K562 (cell line): Measurements from ENCODE around the gene AP1S3. TPM values are rescaled to one million over a fixed set of nuclear protein-coding genes. Genes with fewer than 3 reads are reported as not detected.
A peak's percentile ranks its signal among the peaks of the same experiment; 100 is the strongest.

Source experiments
- DNMT1 ChIP-seq: fragments of 450-650 bp; IDR thresholded peaks from 2 replicates; pipeline ENCODE4 v1.6.1; 2016; ENCODE audit warnings: antibody characterized with exemption, mild to moderate bottlenecking
- ETS2 ChIP-seq: IDR thresholded peaks from 2 replicates; pipeline ENCODE4 v1.6.1; 2016; ENCODE audit warnings: borderline replicate concordance, missing genetic modification characterization, mild to moderate bottlenecking, moderate library complexity, missing compliant biosample characterization; ENCODE audit not compliant: poor library complexity, severe bottlenecking
- EWSR1 ChIP-seq: fragments of 450-650 bp; IDR thresholded peaks from 2 replicates; pipeline ENCODE4 v1.6.1; 2018; ENCODE audit warnings: borderline replicate concordance, mild to moderate bottlenecking, low read depth, moderate library complexity; ENCODE audit not compliant: partially characterized antibody
- GATAD2B ChIP-seq: fragments of 450-650 bp; IDR thresholded peaks from 2 replicates; pipeline ENCODE4 v1.6.1; 2017; ENCODE audit warnings: mild to moderate bottlenecking, borderline replicate concordance
- HIVEP1 ChIP-seq: fragments of 250-450 bp; sonication (Bioruptor Pico); IDR thresholded peaks from 2 replicates; pipeline ENCODE4 v1.4.0; 2020; ENCODE audit warnings: mild to moderate bottlenecking
- JUN ChIP-seq, 2 experiments: sonication (generic) in 1 of 2; formaldehyde crosslinking in 1 of 2; IDR thresholded peaks; 2 replicates each; pipeline versions ENCODE4 v1.6.1 to v1.8.0; 2012 to 2022; ENCODE audit warnings: borderline replicate concordance in 2 of 2, mild to moderate bottlenecking in 2 of 2, improper control_type of control experiment in 1 of 2, low read depth in 1 of 2, low read length in 1 of 2, missing genetic modification reagents in 1 of 2
- KAT8 ChIP-seq: fragments of 450-650 bp; IDR thresholded peaks from 2 replicates; pipeline ENCODE4 v1.6.1; 2016; ENCODE audit warnings: low read depth, mild to moderate bottlenecking
- L3MBTL2 ChIP-seq: fragments of 450-650 bp; IDR thresholded peaks from 2 replicates; pipeline ENCODE4 v1.6.1; 2016; ENCODE audit warnings: mild to moderate bottlenecking, moderate library complexity
- MAZ ChIP-seq, 2 experiments: fragments of 450-650 bp in 1 of 2; sonication (generic) in 1 of 2; formaldehyde crosslinking; IDR thresholded peaks in 1 of 2; conservative IDR thresholded peaks in 1 of 2; 2 replicates each; pipeline versions ENCODE4 v1.4.0 to v1.5.0; 2020; ENCODE audit warnings: mild to moderate bottlenecking in 1 of 2, missing genetic modification reagents in 1 of 2
- MIER1 ChIP-seq: fragments of 450-650 bp; IDR thresholded peaks from 2 replicates; pipeline ENCODE4 v1.6.1; 2016; ENCODE audit warnings: antibody characterized with exemption, mild to moderate bottlenecking, low read depth
- PPARD ChIP-seq: fragments of 250-450 bp; sonication (Bioruptor Pico); IDR thresholded peaks from 2 replicates; pipeline ENCODE4 v1.8.0; 2022; ENCODE audit warnings: inconsistent platforms, mild to moderate bottlenecking, moderate library complexity
- RBBP5 ChIP-seq: fragments of 200-600 bp; sonication (generic); IDR thresholded peaks from 2 replicates; pipeline ENCODE4 v1.6.1; 2012; ENCODE audit warnings: borderline replicate concordance, mild to moderate bottlenecking, low read length, control low read depth, inconsistent platforms; ENCODE audit not compliant: insufficient read depth, poor library complexity, severe bottlenecking
- SMAD1 ChIP-seq: fragments of 150-350 bp; IDR thresholded peaks from 2 replicates; pipeline ENCODE4 v1.6.1; 2014; ENCODE audit warnings: low read length, low read depth; ENCODE audit not compliant: partially characterized antibody
- TBP ChIP-seq: optimal IDR thresholded peaks from 2 replicates; pipeline ENCODE3; 2011; ENCODE audit warnings: low read depth, low read length, improper control_type of control experiment
- ZNF134 ChIP-seq: fragments of 250-450 bp; sonication (Bioruptor Pico); conservative IDR thresholded peaks from 2 replicates; pipeline ENCODE4 v1.4.0; 2020
- ZNF41 ChIP-seq: fragments of 250-450 bp; sonication (Bioruptor Pico); conservative IDR thresholded peaks from 2 replicates; pipeline ENCODE4 v1.4.0; 2020; ENCODE audit warnings: mild to moderate bottlenecking
- ZNF57 ChIP-seq: fragments of 450-650 bp; formaldehyde crosslinking; IDR thresholded peaks from 2 replicates; pipeline ENCODE4 v1.4.0; 2020; ENCODE audit warnings: mild to moderate bottlenecking, moderate library complexity
- ZZZ3 ChIP-seq: fragments of 450-650 bp; IDR thresholded peaks from 2 replicates; pipeline ENCODE4 v1.6.1; 2016; ENCODE audit warnings: antibody characterized with exemption, mild to moderate bottlenecking, moderate library complexity
- polyA plus RNA-seq, 8 experiments: library from polyadenylated mRNA; depleted of rRNA in 4 of 8; stranded (reverse) in 5 of 8; unstranded in 3 of 8; fragments of >200 nt; fragmentation: Nextera tagmentation in 2 of 8; fragmentation: Illumina TruSeq in 1 of 8; extraction: Ambion mirVana in 2 of 8; extraction: Trizol in 1 of 8; gene quantifications; 2 replicates each; pipeline versions ENCODE4 v1.2.1 to v1.2.3, GENCODE V29; 2011 to 2014; ENCODE audit warnings: inconsistent platforms in 1 of 8, missing spikeins in 1 of 8
- total RNA-seq, 7 experiments: library from RNA; depleted of rRNA in 6 of 7; stranded (reverse); fragments of >200 nt in 6 of 7; fragmentation: Illumina TruSeq in 2 of 7; extraction: Trizol in 2 of 7; gene quantifications; 2 replicates each; pipeline versions ENCODE4 v1.2.1 to v1.2.3, GENCODE V29; 2011 to 2021; ENCODE audit warnings: low replicate concordance in 1 of 7
- TF ChIP-seq, protein P1 (sequence below): fragments of 450-650 bp; IDR thresholded peaks from 2 replicates; pipeline ENCODE4 v1.7.1; 2018; ENCODE audit warnings: mild to moderate bottlenecking, low read depth; ENCODE audit not compliant: partially characterized antibody
- TF ChIP-seq, protein P2 (sequence below): fragments of 450-650 bp; formaldehyde crosslinking; IDR thresholded peaks from 2 replicates; pipeline ENCODE4 v1.4.0; 2020; ENCODE audit warnings: mild to moderate bottlenecking
- TF ChIP-seq, protein P3 (sequence below), 2 experiments: IDR thresholded peaks; 2 replicates each; pipeline ENCODE4 v1.6.1; 2011; ENCODE audit warnings: borderline replicate concordance in 1 of 2, control low read depth in 1 of 2, low read depth in 1 of 2, low read length in 1 of 2, mild to moderate bottlenecking in 1 of 2, mixed read lengths in 1 of 2, moderate library complexity in 1 of 2; ENCODE audit not compliant: insufficient read depth in 1 of 2, insufficient read length in 1 of 2, poor library complexity in 1 of 2, severe bottlenecking in 1 of 2; ENCODE audit errors: extremely low read depth in 1 of 2
- TF ChIP-seq, protein P4 (sequence below), 2 experiments: fragments of 450-650 bp; IDR thresholded peaks; 2 replicates each; pipeline ENCODE4 v1.6.1; 2016

Gene AP1S3
- total and polyA plus RNA-seq, 9 of the 15 experiments (the other 6 are each of a cell fraction or from before 2014, with no cell fraction given) = 0.50 to 3.8 (median 2.1) TPM

DNA sequence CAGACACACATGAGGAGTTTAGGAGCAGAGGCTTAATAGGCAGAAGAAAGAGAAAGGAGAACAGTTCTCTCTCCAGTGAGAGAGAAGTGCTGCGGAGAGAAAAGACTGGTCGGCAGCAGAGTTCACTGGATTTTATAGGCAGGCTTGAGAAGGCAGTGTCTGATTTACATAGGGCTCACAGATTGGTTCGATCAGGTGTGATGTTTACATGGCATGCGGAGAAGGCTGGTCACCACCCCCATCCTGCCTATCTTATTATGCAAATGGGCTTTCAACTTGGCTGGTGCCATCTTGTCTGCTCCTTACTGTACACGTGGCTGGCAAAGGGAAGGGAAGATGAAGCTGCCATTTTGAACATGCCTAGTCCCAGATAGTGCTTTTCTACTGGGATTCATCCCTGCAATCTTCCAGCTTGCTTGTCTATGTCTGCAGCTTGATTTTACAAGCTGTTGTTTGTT is 113.4 kb downstream of the AP1S3 start (continued):
- TF ChIP-seq, protein P1, sequence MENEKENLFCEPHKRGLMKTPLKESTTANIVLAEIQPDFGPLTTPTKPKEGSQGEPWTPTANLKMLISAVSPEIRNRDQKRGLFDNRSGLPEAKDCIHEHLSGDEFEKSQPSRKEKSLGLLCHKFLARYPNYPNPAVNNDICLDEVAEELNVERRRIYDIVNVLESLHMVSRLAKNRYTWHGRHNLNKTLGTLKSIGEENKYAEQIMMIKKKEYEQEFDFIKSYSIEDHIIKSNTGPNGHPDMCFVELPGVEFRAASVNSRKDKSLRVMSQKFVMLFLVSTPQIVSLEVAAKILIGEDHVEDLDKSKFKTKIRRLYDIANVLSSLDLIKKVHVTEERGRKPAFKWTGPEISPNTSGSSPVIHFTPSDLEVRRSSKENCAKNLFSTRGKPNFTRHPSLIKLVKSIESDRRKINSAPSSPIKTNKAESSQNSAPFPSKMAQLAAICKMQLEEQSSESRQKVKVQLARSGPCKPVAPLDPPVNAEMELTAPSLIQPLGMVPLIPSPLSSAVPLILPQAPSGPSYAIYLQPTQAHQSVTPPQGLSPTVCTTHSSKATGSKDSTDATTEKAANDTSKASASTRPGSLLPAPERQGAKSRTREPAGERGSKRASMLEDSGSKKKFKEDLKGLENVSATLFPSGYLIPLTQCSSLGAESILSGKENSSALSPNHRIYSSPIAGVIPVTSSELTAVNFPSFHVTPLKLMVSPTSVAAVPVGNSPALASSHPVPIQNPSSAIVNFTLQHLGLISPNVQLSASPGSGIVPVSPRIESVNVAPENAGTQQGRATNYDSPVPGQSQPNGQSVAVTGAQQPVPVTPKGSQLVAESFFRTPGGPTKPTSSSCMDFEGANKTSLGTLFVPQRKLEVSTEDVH = no peak
- TF ChIP-seq ZZZ3 = no peak
- no peak for TF ChIP-seq MIER1
- no peak for TF ChIP-seq RBBP5
- TF ChIP-seq, protein P2, sequence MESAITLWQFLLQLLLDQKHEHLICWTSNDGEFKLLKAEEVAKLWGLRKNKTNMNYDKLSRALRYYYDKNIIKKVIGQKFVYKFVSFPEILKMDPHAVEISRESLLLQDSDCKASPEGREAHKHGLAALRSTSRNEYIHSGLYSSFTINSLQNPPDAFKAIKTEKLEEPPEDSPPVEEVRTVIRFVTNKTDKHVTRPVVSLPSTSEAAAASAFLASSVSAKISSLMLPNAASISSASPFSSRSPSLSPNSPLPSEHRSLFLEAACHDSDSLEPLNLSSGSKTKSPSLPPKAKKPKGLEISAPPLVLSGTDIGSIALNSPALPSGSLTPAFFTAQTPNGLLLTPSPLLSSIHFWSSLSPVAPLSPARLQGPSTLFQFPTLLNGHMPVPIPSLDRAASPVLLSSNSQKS (CRISPR knock-in tag) = no peak
- TF ChIP-seq KAT8 = no peak; the same call in 1 of the 2 replicates
- TF ChIP-seq ZNF134 (CRISPR knock-in tag) = no peak
- no peak for TF ChIP-seq SMAD1
- no peak for TF ChIP-seq MAZ (CRISPR knock-in tag; conservative IDR thresholded peaks at IDR 0.05 in 1 of 2, IDR thresholded peaks at IDR 0.05 in 1 of 2)
- no peak for TF ChIP-seq ZNF41 (CRISPR knock-in tag)
- TF ChIP-seq DNMT1 = no peak
- TF ChIP-seq, protein P3, sequence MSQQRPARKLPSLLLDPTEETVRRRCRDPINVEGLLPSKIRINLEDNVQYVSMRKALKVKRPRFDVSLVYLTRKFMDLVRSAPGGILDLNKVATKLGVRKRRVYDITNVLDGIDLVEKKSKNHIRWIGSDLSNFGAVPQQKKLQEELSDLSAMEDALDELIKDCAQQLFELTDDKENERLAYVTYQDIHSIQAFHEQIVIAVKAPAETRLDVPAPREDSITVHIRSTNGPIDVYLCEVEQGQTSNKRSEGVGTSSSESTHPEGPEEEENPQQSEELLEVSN (IDR thresholded peaks at IDR 0.05; ENCODE audit: borderline replicate concordance in 1 of 2, extremely low read depth in 1 of 2, insufficient read depth in 1 of 2, insufficient read length in 1 of 2, low read depth in 1 of 2, low read length in 1 of 2, poor library complexity in 1 of 2, severe bottlenecking in 1 of 2) = peak in 1 of 2 experiments; percentile 27
- no peak for TF ChIP-seq GATAD2B
- TF ChIP-seq HIVEP1 = no peak
- TF ChIP-seq TBP = peak; percentile 90
- TF ChIP-seq JUN (IDR thresholded peaks at IDR 0.05; ENCODE audit: borderline replicate concordance, low read depth, low read length) = no peak
- TF ChIP-seq JUN (CRISPR knock-in tag; IDR thresholded peaks at IDR 0.05; ENCODE audit: borderline replicate concordance) = no peak
- TF ChIP-seq, protein P4, sequence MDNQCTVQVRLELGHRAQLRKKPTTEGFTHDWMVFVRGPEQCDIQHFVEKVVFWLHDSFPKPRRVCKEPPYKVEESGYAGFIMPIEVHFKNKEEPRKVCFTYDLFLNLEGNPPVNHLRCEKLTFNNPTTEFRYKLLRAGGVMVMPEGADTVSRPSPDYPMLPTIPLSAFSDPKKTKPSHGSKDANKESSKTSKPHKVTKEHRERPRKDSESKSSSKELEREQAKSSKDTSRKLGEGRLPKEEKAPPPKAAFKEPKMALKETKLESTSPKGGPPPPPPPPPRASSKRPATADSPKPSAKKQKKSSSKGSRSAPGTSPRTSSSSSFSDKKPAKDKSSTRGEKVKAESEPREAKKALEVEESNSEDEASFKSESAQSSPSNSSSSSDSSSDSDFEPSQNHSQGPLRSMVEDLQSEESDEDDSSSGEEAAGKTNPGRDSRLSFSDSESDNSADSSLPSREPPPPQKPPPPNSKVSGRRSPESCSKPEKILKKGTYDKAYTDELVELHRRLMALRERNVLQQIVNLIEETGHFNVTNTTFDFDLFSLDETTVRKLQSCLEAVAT (IDR thresholded peaks at IDR 0.05) = peak in 1 of 2 experiments; percentile 34; a peak in 1 of 4 replicates
- TF ChIP-seq ETS2 (tag) = no peak
- TF ChIP-seq L3MBTL2 = peak; percentile 86
- TF ChIP-seq EWSR1 = no peak
- no peak for TF ChIP-seq PPARD (CRISPR knock-in tag)
- TF ChIP-seq ZNF57 (CRISPR knock-in tag) = no peak
